ENCODE measurements around the gene PRDM16. TPM values are rescaled to one million over a fixed set of nuclear protein-coding genes. Genes with fewer than 3 reads are reported as not detected.

PRDM16 gene
- total RNA-seq, 4 donors from 2014 or later = 5.4 to 13.2 (median 7.7) TPM

- Histone ChIP-seq H3K27me3 (no peaks in the 10 kb centered on the region), H3K36me3 (no peaks in the 10 kb centered on the region), H3K9me3 (no peaks in the 10 kb centered on the region), H3K27ac (no peak overlapping the region), H3K4me3 (no peak overlapping the region), H3K4me1 (no peaks in the 10 kb centered on the region)
- no peak for DNase-seq
- no peak for TF ChIP-seq POLR2A (IDR thresholded peaks at IDR 0.05)
- TF ChIP-seq CTCF (IDR thresholded peaks at IDR 0.05) = no peak
These were observed 89.3 kb downstream of the PRDM16 start for GRCh38 chr1:3158347-3158746.

DNA sequence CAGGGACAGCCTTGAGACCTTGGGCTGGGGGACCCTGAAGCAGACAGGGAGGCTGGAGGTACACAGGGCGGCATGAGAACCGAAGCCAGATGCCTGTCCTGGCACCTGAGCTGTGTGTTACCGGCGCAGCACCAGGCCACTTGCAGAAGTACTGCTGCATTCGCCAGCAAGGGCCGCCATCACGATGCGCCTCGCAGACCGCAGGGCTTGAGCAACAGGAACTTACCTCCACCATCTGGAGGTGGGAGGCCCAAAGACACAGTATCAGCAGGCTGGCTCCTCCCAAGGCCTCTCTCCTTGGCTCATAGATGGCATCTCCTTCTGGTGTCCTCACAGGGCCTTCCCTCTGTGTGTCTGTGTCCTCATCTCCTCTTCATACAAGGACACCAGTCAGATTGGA is 90.1 kb downstream of the PRDM16 start:
- Histone ChIP-seq H3K27ac (no peak overlapping the region), H3K27me3 (no peaks in the 10 kb centered on the region), H3K4me1 (no peaks in the 10 kb centered on the region), H3K36me3 (no peaks in the 10 kb centered on the region), H3K9me3 (no peaks in the 10 kb centered on the region), H3K4me3 (no peak overlapping the region)
- no peak for TF ChIP-seq POLR2A (IDR thresholded peaks at IDR 0.05)
- TF ChIP-seq CTCF (IDR thresholded peaks at IDR 0.05) = no peak
- no peak for DNase-seq

DNA sequence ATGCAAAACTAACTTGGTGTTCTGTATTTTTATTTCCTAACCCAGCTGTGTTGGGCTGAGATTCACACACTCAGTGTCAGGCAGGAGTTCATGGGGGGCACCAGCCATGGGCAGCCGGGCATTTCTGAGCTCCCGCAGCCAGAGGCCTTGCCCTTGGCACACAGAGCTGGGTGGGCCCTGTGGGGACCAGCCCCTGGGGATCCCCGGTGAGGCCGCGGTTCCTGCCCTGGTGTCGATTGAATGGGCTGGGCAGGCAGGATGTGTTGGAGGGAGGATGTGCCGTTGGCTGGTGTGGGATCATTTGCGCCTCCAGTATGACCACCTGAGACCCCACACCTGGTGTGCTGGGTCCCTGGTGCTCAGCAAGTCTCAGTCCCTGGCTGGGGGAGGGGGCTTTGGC is 91.0 kb downstream of the PRDM16 start:
- DNase-seq = no peak
- H3K4me1 ChIP-seq = no peaks in the 10 kb centered on the region
- no peaks in the 10 kb centered on the region for H3K27me3 ChIP-seq
- no peak overlapping the region for H3K4me3 ChIP-seq
- TF ChIP-seq CTCF (IDR thresholded peaks at IDR 0.05) = no peak
- no peak for TF ChIP-seq POLR2A (IDR thresholded peaks at IDR 0.05)
- H3K36me3 ChIP-seq = no peaks in the 10 kb centered on the region
- no peaks in the 10 kb centered on the region for H3K9me3 ChIP-seq
- no peak overlapping the region for H3K27ac ChIP-seq

GRCh38 chr1:3160647-3161145 is 91.7 kb downstream of the PRDM16 start:
- TF ChIP-seq POLR2A (IDR thresholded peaks at IDR 0.05) (no peak), CTCF (IDR thresholded peaks at IDR 0.05) (no peak)
- no peaks in the 10 kb centered on the region for H3K4me1 ChIP-seq
- H3K4me3 ChIP-seq = no peak overlapping the region
- H3K9me3 ChIP-seq = no peaks in the 10 kb centered on the region
- no peaks in the 10 kb centered on the region for H3K27me3 ChIP-seq
- no peak for DNase-seq
- no peak overlapping the region for H3K27ac ChIP-seq
- no peaks in the 10 kb centered on the region for H3K36me3 ChIP-seq

- TF ChIP-seq CTCF (IDR thresholded peaks at IDR 0.05) (no peak), POLR2A (IDR thresholded peaks at IDR 0.05) (no peak)
- Histone ChIP-seq H3K9me3 (no peaks in the 10 kb centered on the region), H3K27ac (no peak overlapping the region), H3K4me3 (no peak overlapping the region), H3K36me3 (no peaks in the 10 kb centered on the region), H3K4me1 (no peaks in the 10 kb centered on the region), H3K27me3 (no peaks in the 10 kb centered on the region)
- DNase-seq = no peak
These were observed 92.3 kb downstream of the PRDM16 start for GRCh38 chr1:3161176-3161840.
